ENCODE data around the gene ARHGAP8.

DNA sequence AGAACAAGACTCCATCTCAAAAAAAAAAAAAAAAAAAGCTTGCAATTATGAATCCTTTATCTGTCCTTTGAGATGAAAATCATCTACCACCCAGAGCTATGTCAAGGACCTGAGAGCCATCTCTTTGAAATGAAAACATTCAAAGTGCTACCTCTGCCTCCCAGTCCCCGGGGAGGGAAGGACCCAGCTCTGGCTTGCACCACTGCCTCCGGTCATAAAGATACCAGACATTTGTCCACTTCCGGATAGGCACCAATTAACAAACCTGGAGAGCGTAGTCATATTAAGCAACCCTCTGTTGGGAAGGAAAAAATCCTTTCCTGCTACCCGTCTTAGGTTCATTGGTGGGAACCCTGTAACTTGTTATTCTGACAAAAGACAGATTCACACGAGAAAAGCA is 98.6 kb downstream of the ARHGAP8 start:
- TF ChIP-seq EZH2 (IDR thresholded peaks at IDR 0.05) (no peak), FOXP2 (optimal IDR thresholded peaks at IDR 0.05; ENCODE audit: control extremely low read depth, extremely low read length, insufficient read depth) (no peak)

Measured in SK-N-MC (cell line).